ENCODE results near the gene PCCA. TPM values are rescaled to one million over a fixed set of nuclear protein-coding genes. Genes with fewer than 3 reads are reported as not detected.
A peak's percentile ranks its signal among the peaks of the same experiment; 100 is the strongest.

Gene PCCA
- total and polyA plus RNA-seq, 2 donors (not counting 3 experiments of a cell fraction or from before 2014, with no cell fraction given), result 5.7 to 20.2 TPM

DNA sequence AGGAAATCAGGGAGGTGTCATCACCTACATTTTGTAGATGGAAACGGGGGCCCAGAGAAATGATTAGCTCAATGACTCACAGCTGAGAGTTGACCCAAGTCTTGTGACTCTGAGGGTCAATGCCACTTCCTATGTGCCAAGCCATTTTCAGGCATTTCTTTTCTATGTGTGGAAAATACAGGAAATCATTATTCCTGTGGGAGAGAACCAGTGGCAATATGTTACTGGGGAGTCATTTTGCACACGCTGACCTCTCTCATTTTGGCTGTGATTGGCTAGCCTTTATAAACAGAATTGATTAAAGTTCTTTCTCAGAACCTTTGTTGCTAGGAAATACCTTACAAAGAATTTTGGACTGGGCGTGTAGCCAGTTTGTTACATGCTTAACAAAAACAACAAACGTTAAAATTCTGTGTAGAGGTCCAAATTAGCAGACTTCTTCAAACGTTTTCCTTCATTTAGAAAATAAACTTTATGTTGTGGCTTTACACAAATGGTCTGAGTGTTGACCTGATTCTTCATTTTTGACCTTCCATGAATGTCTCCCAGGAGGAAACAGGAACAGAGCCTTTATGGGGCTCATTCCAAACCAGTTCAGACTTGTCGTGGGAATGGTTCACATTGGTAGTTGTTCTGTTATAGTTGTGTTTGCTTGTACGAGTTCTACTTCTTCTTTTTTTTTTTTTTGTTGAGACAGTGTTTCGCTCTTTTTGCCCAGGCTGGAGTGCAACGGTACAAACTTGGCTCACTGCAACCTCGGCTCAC lies 11.4 kb downstream of the PCCA start:
- Histone ChIP-seq H2AFZ (ENCODE audit: low read depth, low read length) (no peak overlapping the region), H3K27ac (ENCODE audit: insufficient read depth, low read depth, low read length) (peak overlapping the region; percentile 4), H3K9ac (replicated peaks; ENCODE audit: extremely low read depth, insufficient read depth, low read length) (no peak overlapping the region), H3K79me2 (ENCODE audit: control insufficient read depth, insufficient read depth, low read length) (peaks cover 10% of the 10 kb centered on the region), H4K20me1 (replicated peaks; ENCODE audit: control insufficient read depth, extremely low read depth, insufficient read depth, low read length) (peaks cover 3% of the 10 kb centered on the region), H3K4me2 (ENCODE audit: insufficient read depth, low read length) (peak overlapping the region; percentile 14), H3K9me3 (replicated peaks; ENCODE audit: control insufficient read depth, insufficient read depth, low read length) (no peaks in the 10 kb centered on the region), H3K4me1 (ENCODE audit: control insufficient read depth, extremely low read depth, insufficient read depth, low read length) (peaks cover 16% of the 10 kb centered on the region), H3K27me3 (ENCODE audit: control insufficient read depth in 2 of 2, insufficient read depth in 2 of 2, low read length in 2 of 2) (no peaks in the 10 kb centered on the region), H3K9me1 (replicated peaks; ENCODE audit: control insufficient read depth, extremely low read depth, insufficient read depth, low read length) (no peaks in the 10 kb centered on the region), H3K36me3 (ENCODE audit: control insufficient read depth in 2 of 2, extremely low read depth in 1 of 2, insufficient read depth in 2 of 2, low read length in 2 of 2) (peaks cover 0 to 3% of the 10 kb centered on the region in 2 experiments), H3K4me3 (replicated peaks in 1 of 3; ENCODE audit: insufficient read depth in 1 of 3, low read depth in 1 of 3, low read length in 3 of 3) (peak overlapping the region in 1 of 3 experiments; percentile 10)
- TF ChIP-seq FOS (IDR thresholded peaks at IDR 0.05; ENCODE audit: borderline replicate concordance, insufficient read depth, low read length) (peak; percentile 88), POLR2AphosphoS5 (IDR thresholded peaks at IDR 0.05; ENCODE audit: insufficient read depth, low read depth, low read length) (peak; percentile 46), MYC (IDR thresholded peaks at IDR 0.05; ENCODE audit: low read depth, low read length) (no peak), JUN (IDR thresholded peaks at IDR 0.05; ENCODE audit: borderline replicate concordance, insufficient read depth, insufficient read length, low read depth) (peak; percentile 86), POLR2A (IDR thresholded peaks at IDR 0.05; ENCODE audit: low read depth, low read length) (no peak), GATA2 (IDR thresholded peaks at IDR 0.05; ENCODE audit: insufficient read depth, insufficient read length, low read depth, low read length) (no peak)
- TF ChIP-seq, protein P1, sequence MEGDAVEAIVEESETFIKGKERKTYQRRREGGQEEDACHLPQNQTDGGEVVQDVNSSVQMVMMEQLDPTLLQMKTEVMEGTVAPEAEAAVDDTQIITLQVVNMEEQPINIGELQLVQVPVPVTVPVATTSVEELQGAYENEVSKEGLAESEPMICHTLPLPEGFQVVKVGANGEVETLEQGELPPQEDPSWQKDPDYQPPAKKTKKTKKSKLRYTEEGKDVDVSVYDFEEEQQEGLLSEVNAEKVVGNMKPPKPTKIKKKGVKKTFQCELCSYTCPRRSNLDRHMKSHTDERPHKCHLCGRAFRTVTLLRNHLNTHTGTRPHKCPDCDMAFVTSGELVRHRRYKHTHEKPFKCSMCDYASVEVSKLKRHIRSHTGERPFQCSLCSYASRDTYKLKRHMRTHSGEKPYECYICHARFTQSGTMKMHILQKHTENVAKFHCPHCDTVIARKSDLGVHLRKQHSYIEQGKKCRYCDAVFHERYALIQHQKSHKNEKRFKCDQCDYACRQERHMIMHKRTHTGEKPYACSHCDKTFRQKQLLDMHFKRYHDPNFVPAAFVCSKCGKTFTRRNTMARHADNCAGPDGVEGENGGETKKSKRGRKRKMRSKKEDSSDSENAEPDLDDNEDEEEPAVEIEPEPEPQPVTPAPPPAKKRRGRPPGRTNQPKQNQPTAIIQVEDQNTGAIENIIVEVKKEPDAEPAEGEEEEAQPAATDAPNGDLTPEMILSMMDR (IDR thresholded peaks at IDR 0.05; ENCODE audit: extremely low read depth in 1 of 2, insufficient read depth in 1 of 2, low read depth in 1 of 2, low read length in 2 of 2), result no peak
- dilution Hi-C loops (cut with MboI; ENCODE audit: extremely low pct_ligation_motif_present, low sequenced_read_pairs), result no loop called here
- FAIRE-seq, result peak; percentile 94
- peak; percentile 96 for DNase-seq (ENCODE audit: low read depth, low spot score)
- TSS peak; percentile 37 for BruUV-seq (replicated peaks)
- POLR2A ChIA-PET, result no interaction called here
- CTCF ChIA-PET, result interaction anchor here (0.7 kb wide), 1 partner anchor 48 kb away, joined by 3 read pairs; no protein-coding TSS in a partner anchor
- intact Hi-C loops (cut with micrococcal nuclease), result loop anchor here (1.0 kb wide), 2 partner anchors 11 to 32 kb away; partner anchors contain the start of gene PCCA
